Mesendoderm (in vitro differentiated cells): Measurements from ENCODE around the gene PCDH1.
A peak's percentile ranks its signal among the peaks of the same experiment; 100 is the strongest.

ENCODE experiments used
- DNase-seq: peaks from one replicate; pipeline ENCODE4 v3.0.0; 2013
- H2AK5ac ChIP-seq: 2 replicates; pipeline ENCODE4 v1.6.1; 2013; ENCODE audit warnings: low read length, inconsistent platforms
- H2BK120ac ChIP-seq: 2 replicates; pipeline ENCODE4 v1.6.1; 2013; ENCODE audit warnings: low read depth, mild to moderate bottlenecking, low read length, moderate library complexity, mixed read lengths
- H2BK15ac ChIP-seq: replicated peaks from 2 replicates; pipeline ENCODE4 v1.6.1; 2013; ENCODE audit warnings: low read depth, mild to moderate bottlenecking, moderate library complexity
- H2BK5ac ChIP-seq: 2 replicates; pipeline ENCODE4 v1.6.1; 2013; ENCODE audit warnings: low read length, inconsistent platforms
- H3K18ac ChIP-seq: 2 replicates; pipeline ENCODE4 v1.6.1; 2013; ENCODE audit warnings: mild to moderate bottlenecking, low read length, mixed read lengths
- H3K23ac ChIP-seq: one replicate; pipeline ENCODE4 v1.6.1; 2013; ENCODE audit warnings: low read length
- H3K27ac ChIP-seq: 2 replicates; pipeline ENCODE4 v1.5.1; 2013; ENCODE audit warnings: low read depth, mild to moderate bottlenecking, inconsistent platforms, low read length, moderate library complexity
- H3K27me3 ChIP-seq: 2 replicates; pipeline ENCODE4 v1.6.1; 2013; ENCODE audit warnings: low read length, control low read depth, mild to moderate bottlenecking, inconsistent platforms; ENCODE audit not compliant: insufficient read depth, poor library complexity
- H3K36me3 ChIP-seq: 2 replicates; pipeline ENCODE4 v1.6.1; 2013; ENCODE audit warnings: low read length, inconsistent platforms; ENCODE audit not compliant: control insufficient read depth, insufficient read depth
- H3K4ac ChIP-seq: one replicate; pipeline ENCODE4 v1.6.1; 2013; ENCODE audit warnings: low read depth, mild to moderate bottlenecking, low read length, moderate library complexity
- H3K4me1 ChIP-seq: 2 replicates; pipeline ENCODE4 v1.6.1; 2013; ENCODE audit warnings: low read depth, low read length, inconsistent platforms; ENCODE audit not compliant: control insufficient read depth
- H3K4me2 ChIP-seq: 2 replicates; pipeline ENCODE4 v1.6.1; 2013; ENCODE audit warnings: low read length
- H3K4me3 ChIP-seq: 2 replicates; pipeline ENCODE4 v1.5.1; 2013; ENCODE audit warnings: mild to moderate bottlenecking, low read length
- H3K56ac ChIP-seq: one replicate; pipeline ENCODE4 v1.6.1; 2013; ENCODE audit warnings: low read length
- H3K79me1 ChIP-seq: 2 replicates; pipeline ENCODE4 v1.6.1; 2013; ENCODE audit warnings: low read length, inconsistent platforms
- H3K79me2 ChIP-seq: 2 replicates; pipeline ENCODE4 v1.6.1; 2013; ENCODE audit warnings: mild to moderate bottlenecking, low read length; ENCODE audit not compliant: control insufficient read depth, insufficient read depth
- H3K9ac ChIP-seq: 2 replicates; pipeline ENCODE4 v1.6.1; 2013; ENCODE audit warnings: low read length, inconsistent platforms
- H4K5ac ChIP-seq: one replicate; pipeline ENCODE4 v1.6.1; 2013; ENCODE audit warnings: low read length
- H4K8ac ChIP-seq: one replicate; pipeline ENCODE4 v1.6.1; 2013; ENCODE audit warnings: low read depth, mild to moderate bottlenecking, control low read depth, low read length, moderate library complexity
- WGBS: extraction: QIAGEN DNeasy Blood & Tissue Kit; methylation state at CpG from one replicate; pipeline ENCODE4 v1.1.7; 2013; ENCODE audit warnings: low lambda C conversion rate, missing lambda C conversion rate; ENCODE audit not compliant: insufficient coverage; ENCODE audit errors: extremely low coverage; 5-methylcytosine and 5-hydroxymethylcytosine counted together

The PCDH1 gene

GRCh38 chr5:141914199-141914743 is 36.1 kb upstream of the PCDH1 start:
- Histone ChIP-seq H4K5ac (no peak overlapping the region), H3K79me2 (no peaks in the 10 kb centered on the region), H2BK120ac (no peak overlapping the region), H2BK15ac (no peak overlapping the region), H2AK5ac (no peak overlapping the region), H4K8ac (no peak overlapping the region), H3K36me3 (no peaks in the 10 kb centered on the region), H3K9ac (peak overlapping the region; percentile 7), H3K27ac (no peak overlapping the region), H3K23ac (no peak overlapping the region), H3K79me1 (no peaks in the 10 kb centered on the region), H3K18ac (no peak overlapping the region), H3K4me1 (no peaks in the 10 kb centered on the region), H3K4me2 (peak overlapping the region; percentile 39), H3K4me3 (no peak overlapping the region), H3K56ac (peak overlapping the region; percentile 74), H2BK5ac (no peak overlapping the region), H3K4ac (no peak overlapping the region), H3K27me3 (no peaks in the 10 kb centered on the region)
- WGBS: no CpG with 5 or more reads among the region's 40 CpGs
- DNase-seq: peak; percentile 50

- Histone ChIP-seq H3K4me1 (no peaks in the 10 kb centered on the region), H4K8ac (no peak overlapping the region), H3K79me1 (no peaks in the 10 kb centered on the region), H3K4ac (no peak overlapping the region), H3K23ac (no peak overlapping the region), H3K9ac (peak overlapping the region; percentile 7), H2BK15ac (no peak overlapping the region), H3K4me3 (no peak overlapping the region), H3K27me3 (no peaks in the 10 kb centered on the region), H4K5ac (no peak overlapping the region), H2BK120ac (no peak overlapping the region), H3K18ac (no peak overlapping the region), H3K56ac (peak overlapping the region; percentile 74), H3K79me2 (no peaks in the 10 kb centered on the region), H3K36me3 (no peaks in the 10 kb centered on the region), H2BK5ac (no peak overlapping the region), H3K27ac (no peak overlapping the region), H3K4me2 (peak overlapping the region; percentile 39), H2AK5ac (no peak overlapping the region)
- no CpG with 5 or more reads among the region's 16 CpGs for WGBS
- DNase-seq: no peak
These were observed 35.5 kb upstream of the PCDH1 start for GRCh38 chr5:141913560-141914198.

GRCh38 chr5:141910271-141910673 is 32.1 kb upstream of the PCDH1 start:
- no peaks in the 10 kb centered on the region for H3K79me1 ChIP-seq
- no peaks in the 10 kb centered on the region for H3K4me1 ChIP-seq
- no peak overlapping the region for H2BK5ac ChIP-seq
- DNase-seq: peak; percentile 26
- no peak overlapping the region for H4K8ac ChIP-seq
- H3K36me3 ChIP-seq: no peaks in the 10 kb centered on the region
- no peak overlapping the region for H3K4ac ChIP-seq
- H2BK120ac ChIP-seq: no peak overlapping the region
- H3K27me3 ChIP-seq: no peaks in the 10 kb centered on the region
- no peak overlapping the region for H3K56ac ChIP-seq
- no CpG with 5 or more reads among the region's 2 CpGs for WGBS
- no peak overlapping the region for H3K4me2 ChIP-seq
- no peak overlapping the region for H3K27ac ChIP-seq
- H4K5ac ChIP-seq: no peak overlapping the region
- no peaks in the 10 kb centered on the region for H3K79me2 ChIP-seq
- no peak overlapping the region for H2BK15ac ChIP-seq
- H3K9ac ChIP-seq: no peak overlapping the region
- no peak overlapping the region for H3K18ac ChIP-seq
- H3K4me3 ChIP-seq: no peak overlapping the region
- no peak overlapping the region for H2AK5ac ChIP-seq
- no peak overlapping the region for H3K23ac ChIP-seq

- Histone ChIP-seq H2BK5ac (no peak overlapping the region), H3K23ac (no peak overlapping the region), H2BK120ac (no peak overlapping the region), H3K4me1 (no peaks in the 10 kb centered on the region), H3K56ac (no peak overlapping the region), H4K5ac (no peak overlapping the region), H3K79me1 (no peaks in the 10 kb centered on the region), H3K18ac (no peak overlapping the region), H2BK15ac (no peak overlapping the region), H3K9ac (no peak overlapping the region), H3K27me3 (no peaks in the 10 kb centered on the region), H4K8ac (no peak overlapping the region), H2AK5ac (no peak overlapping the region), H3K79me2 (no peaks in the 10 kb centered on the region), H3K4me2 (no peak overlapping the region), H3K4me3 (no peak overlapping the region), H3K4ac (no peak overlapping the region), H3K36me3 (no peaks in the 10 kb centered on the region), H3K27ac (no peak overlapping the region)
- DNase-seq: no peak
- WGBS: no CpG with 5 or more reads among the region's 4 CpGs
These were observed 31.0 kb upstream of the PCDH1 start for GRCh38 chr5:141909212-141909611.

- H3K27ac ChIP-seq: no peak overlapping the region
- no peak overlapping the region for H3K18ac ChIP-seq
- H3K79me2 ChIP-seq: no peaks in the 10 kb centered on the region
- H4K8ac ChIP-seq: no peak overlapping the region
- no peak overlapping the region for H2BK15ac ChIP-seq
- no peak overlapping the region for H3K4ac ChIP-seq
- H3K79me1 ChIP-seq: no peaks in the 10 kb centered on the region
- H3K36me3 ChIP-seq: no peaks in the 10 kb centered on the region
- no peak overlapping the region for H3K9ac ChIP-seq
- no peak overlapping the region for H2BK120ac ChIP-seq
- no peak overlapping the region for H2AK5ac ChIP-seq
- H3K4me3 ChIP-seq: no peak overlapping the region
- DNase-seq: no peak
- H3K56ac ChIP-seq: no peak overlapping the region
- no peak overlapping the region for H3K23ac ChIP-seq
- no CpG with 5 or more reads among the region's 2 CpGs for WGBS
- no peak overlapping the region for H4K5ac ChIP-seq
- no peaks in the 10 kb centered on the region for H3K27me3 ChIP-seq
- no peak overlapping the region for H2BK5ac ChIP-seq
- H3K4me1 ChIP-seq: no peaks in the 10 kb centered on the region
- H3K4me2 ChIP-seq: no peak overlapping the region
These were observed 30.6 kb upstream of the PCDH1 start for GRCh38 chr5:141908796-141909195.

GRCh38 chr5:141906972-141907371 is 28.8 kb upstream of the PCDH1 start:
- H2BK15ac ChIP-seq: no peak overlapping the region
- no peak overlapping the region for H3K4ac ChIP-seq
- no peak overlapping the region for H3K56ac ChIP-seq
- H3K36me3 ChIP-seq: no peaks in the 10 kb centered on the region
- no peaks in the 10 kb centered on the region for H3K79me2 ChIP-seq
- no peak overlapping the region for H2AK5ac ChIP-seq
- WGBS: no CpG with 5 or more reads among the region's 1 CpG
- no peak overlapping the region for H4K5ac ChIP-seq
- H3K4me2 ChIP-seq: no peak overlapping the region
- no peak overlapping the region for H3K27ac ChIP-seq
- no peak overlapping the region for H3K4me3 ChIP-seq
- DNase-seq: no peak
- no peak overlapping the region for H3K9ac ChIP-seq
- no peaks in the 10 kb centered on the region for H3K27me3 ChIP-seq
- no peak overlapping the region for H2BK5ac ChIP-seq
- H3K4me1 ChIP-seq: no peaks in the 10 kb centered on the region
- no peak overlapping the region for H4K8ac ChIP-seq
- no peak overlapping the region for H3K23ac ChIP-seq
- H3K18ac ChIP-seq: no peak overlapping the region
- no peak overlapping the region for H2BK120ac ChIP-seq
- no peaks in the 10 kb centered on the region for H3K79me1 ChIP-seq
